Upper lobe of left lung (tissue), 4 donors: Measurements from ENCODE around the gene TFEB.

ENCODE experiments used
- EP300 ChIP-seq, 4 donors: sonication (generic); formaldehyde crosslinking; IDR thresholded peaks; one replicate each; pipeline ENCODE4 v1.5.1; 2017; ENCODE audit warnings: antibody characterized with exemption in 4 of 4, control low read depth in 2 of 4
- POLR2A ChIP-seq, 4 donors: fragments of 450-650 bp; IDR thresholded peaks; one replicate each; pipeline ENCODE4 v1.5.1; 2016 to 2017; ENCODE audit warnings: antibody characterized with exemption in 4 of 4, mild to moderate bottlenecking in 2 of 4
- POLR2AphosphoS5 ChIP-seq, 2 donors: sonication (generic); formaldehyde crosslinking; IDR thresholded peaks; one replicate each; pipeline ENCODE4 v1.5.1; 2017; ENCODE audit warnings: antibody characterized with exemption in 2 of 2
- TF ChIP-seq, protein P1 (sequence below), 6 experiments: fragments of 450-650 bp in 4 of 6; fragments of 200-600 bp in 2 of 6; sonication (generic) in 2 of 6; IDR thresholded peaks; one replicate each; pipeline ENCODE4 v1.5.1; 2016 to 2019; ENCODE audit warnings: antibody characterized with exemption in 6 of 6

DNA sequence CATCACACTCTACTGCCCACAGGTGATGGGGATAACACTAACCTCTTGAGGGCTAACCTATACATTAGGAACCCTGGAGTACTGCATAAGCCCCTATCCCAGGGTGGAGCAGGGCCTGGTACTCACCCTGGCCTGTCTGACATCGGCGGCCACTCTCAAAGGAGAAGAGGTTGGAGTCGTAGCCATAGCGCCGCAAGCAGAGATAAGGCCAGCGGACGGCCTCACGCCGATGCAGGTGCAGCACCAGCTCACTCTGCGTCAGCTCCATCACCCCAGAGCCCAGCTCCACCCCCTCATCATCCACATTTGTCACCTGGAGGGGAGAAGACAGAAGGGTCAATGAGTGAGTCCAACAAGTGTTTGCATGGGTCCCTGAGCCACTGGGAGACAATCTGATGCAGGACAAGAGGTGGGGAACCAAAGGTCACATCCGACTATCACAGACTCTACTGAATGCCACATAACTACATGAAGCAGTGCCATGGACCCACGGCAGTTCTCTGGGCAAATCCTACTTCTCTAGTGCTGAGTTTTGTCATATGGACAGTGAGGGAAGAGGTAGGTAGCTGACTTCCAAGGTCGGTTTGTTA, 40.0 kb upstream of the TFEB start:
- TF ChIP-seq POLR2A (IDR thresholded peaks at IDR 0.05) (no peak), POLR2AphosphoS5 (IDR thresholded peaks at IDR 0.05) (no peak), EP300 (IDR thresholded peaks at IDR 0.05) (no peak)
- TF ChIP-seq, protein P1, sequence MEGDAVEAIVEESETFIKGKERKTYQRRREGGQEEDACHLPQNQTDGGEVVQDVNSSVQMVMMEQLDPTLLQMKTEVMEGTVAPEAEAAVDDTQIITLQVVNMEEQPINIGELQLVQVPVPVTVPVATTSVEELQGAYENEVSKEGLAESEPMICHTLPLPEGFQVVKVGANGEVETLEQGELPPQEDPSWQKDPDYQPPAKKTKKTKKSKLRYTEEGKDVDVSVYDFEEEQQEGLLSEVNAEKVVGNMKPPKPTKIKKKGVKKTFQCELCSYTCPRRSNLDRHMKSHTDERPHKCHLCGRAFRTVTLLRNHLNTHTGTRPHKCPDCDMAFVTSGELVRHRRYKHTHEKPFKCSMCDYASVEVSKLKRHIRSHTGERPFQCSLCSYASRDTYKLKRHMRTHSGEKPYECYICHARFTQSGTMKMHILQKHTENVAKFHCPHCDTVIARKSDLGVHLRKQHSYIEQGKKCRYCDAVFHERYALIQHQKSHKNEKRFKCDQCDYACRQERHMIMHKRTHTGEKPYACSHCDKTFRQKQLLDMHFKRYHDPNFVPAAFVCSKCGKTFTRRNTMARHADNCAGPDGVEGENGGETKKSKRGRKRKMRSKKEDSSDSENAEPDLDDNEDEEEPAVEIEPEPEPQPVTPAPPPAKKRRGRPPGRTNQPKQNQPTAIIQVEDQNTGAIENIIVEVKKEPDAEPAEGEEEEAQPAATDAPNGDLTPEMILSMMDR (IDR thresholded peaks at IDR 0.05): no peak
